Measurements from ENCODE around the gene PTPN21.

Gene PTPN21

GRCh38 chr14:88503754-88504406 is 50.9 kb downstream of the PTPN21 start:
- no peak for DNase-seq

- no peak for DNase-seq
Measured at GRCh38 chr14:88502740-88503139, 52.1 kb downstream of the PTPN21 start.

- DNase-seq = no peak
Measured at GRCh38 chr14:88500611-88501010, 54.2 kb downstream of the PTPN21 start.

- no peak for DNase-seq
Measured at GRCh38 chr14:88499225-88499624, 55.6 kb downstream of the PTPN21 start.

- no peak for DNase-seq
Measured at GRCh38 chr14:88496414-88496813, 58.4 kb downstream of the PTPN21 start.

GRCh38 chr14:88493392-88494185 is 61.2 kb downstream of the PTPN21 start:
- DNase-seq = no peak

- DNase-seq = peak; percentile 56
Measured at GRCh38 chr14:88492272-88493089, 62.3 kb downstream of the PTPN21 start.

GRCh38 chr14:88490168-88490567 is 64.6 kb downstream of the PTPN21 start:
- no peak for DNase-seq

GRCh38 chr14:88488897-88489296 is 65.9 kb downstream of the PTPN21 start:
- no peak for DNase-seq

GRCh38 chr14:88488081-88488480 is 66.7 kb downstream of the PTPN21 start:
- no peak for DNase-seq

GRCh38 chr14:88482524-88482923 is 72.3 kb downstream of the PTPN21 start:
- no peak for DNase-seq

GRCh38 chr14:88481794-88482193 is 73.0 kb downstream of the PTPN21 start:
- DNase-seq = no peak

- DNase-seq = no peak
Measured at GRCh38 chr14:88481059-88481458, 73.7 kb downstream of the PTPN21 start.

- no peak for DNase-seq
Measured at GRCh38 chr14:88479574-88479987, 75.2 kb downstream of the PTPN21 start.

- DNase-seq = no peak
Measured at GRCh38 chr14:88478931-88479330, 75.9 kb downstream of the PTPN21 start.

- DNase-seq = no peak
Measured at GRCh38 chr14:88477513-88478250, 77.1 kb downstream of the PTPN21 start.

- no peak for DNase-seq
Measured at GRCh38 chr14:88476825-88477224, 78.0 kb downstream of the PTPN21 start.

GRCh38 chr14:88476214-88476774 is 78.5 kb downstream of the PTPN21 start:
- no peak for DNase-seq

GRCh38 chr14:88473791-88474190 is 81.0 kb downstream of the PTPN21 start:
- no peak for DNase-seq

GRCh38 chr14:88470542-88471440 is 84.0 kb downstream of the PTPN21 start:
- no peak for DNase-seq

- DNase-seq = no peak
Measured at GRCh38 chr14:88468406-88468805, 86.4 kb downstream of the PTPN21 start.
